Measurements from ENCODE around the gene CHST11. TPM values are rescaled to one million over a fixed set of nuclear protein-coding genes. Genes with fewer than 3 reads are reported as not detected.

The CHST11 gene
- total and polyA plus RNA-seq, 2 of the 4 experiments (the other 2 are of a cell fraction), result 1.4 to 2.7 TPM

DNA sequence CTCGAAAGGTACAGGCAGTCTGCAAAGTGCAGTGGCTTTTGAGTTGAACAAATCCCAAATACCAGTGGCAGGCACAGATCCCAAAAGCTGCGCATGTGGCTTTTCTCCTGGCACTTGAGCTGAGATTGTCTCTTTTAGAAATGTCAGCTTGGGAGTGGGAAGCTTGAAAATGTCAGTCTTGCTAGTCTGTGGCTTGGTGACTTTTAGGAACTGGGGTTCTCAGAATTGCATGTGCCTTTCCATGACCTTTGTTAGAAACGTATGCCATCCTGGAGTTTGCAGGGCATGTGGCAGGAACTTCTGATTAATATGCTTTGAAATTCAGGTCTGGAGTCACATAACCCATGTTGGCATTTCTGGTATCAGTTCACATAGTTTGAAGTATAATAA, 182.1 kb downstream of the CHST11 start:
- Histone ChIP-seq H3K23ac (ENCODE audit: low read depth, low read length) (no peak overlapping the region), H2AK5ac (ENCODE audit: low read depth, low read length) (no peak overlapping the region), H4K5ac (ENCODE audit: low read depth, low read length) (no peak overlapping the region), H3K4me3 (ENCODE audit: insufficient read depth, low read depth, low read length) (no peak overlapping the region), H2BK20ac (ENCODE audit: low read depth, low read length) (no peak overlapping the region), H2BK120ac (ENCODE audit: low read depth, low read length) (no peak overlapping the region), H3K4ac (ENCODE audit: low read depth, low read length) (no peak overlapping the region), H3K9ac (ENCODE audit: low read depth, low read length) (no peak overlapping the region), H3K79me1 (ENCODE audit: low read depth in 1 of 2, low read length in 2 of 2) (no peaks in the 10 kb centered on the region), H2BK15ac (ENCODE audit: low read depth, low read length) (no peak overlapping the region), H2AFZ (replicated peaks; ENCODE audit: low read length, poor library complexity) (no peak overlapping the region), H4K8ac (ENCODE audit: low read depth in 2 of 2, low read length in 2 of 2) (no peak overlapping the region), H3K36me3 (ENCODE audit: control insufficient read depth, insufficient read depth, low read length) (no peaks in the 10 kb centered on the region), H3K4me1 (ENCODE audit: control insufficient read depth, insufficient read depth, low read length) (no peaks in the 10 kb centered on the region), H3K9me3 (ENCODE audit: control insufficient read depth, insufficient read depth, low read length) (peaks cover 4% of the 10 kb centered on the region), H3K18ac (ENCODE audit: low read depth, low read length) (no peak overlapping the region), H3K56ac (ENCODE audit: extremely low read depth, insufficient read depth, low read length) (no peak overlapping the region), H3K27me3 (ENCODE audit: control insufficient read depth, insufficient read depth, low read length) (peaks cover 14% of the 10 kb centered on the region), H4K91ac (ENCODE audit: insufficient read depth, low read depth, low read length) (no peak overlapping the region), H2AK9ac (replicated peaks; ENCODE audit: low read depth, low read length, poor library complexity) (no peak overlapping the region), H4K20me1 (ENCODE audit: insufficient read depth, low read length) (no peaks in the 10 kb centered on the region), H3K14ac (replicated peaks; ENCODE audit: low read depth, low read length) (no peak overlapping the region), H3K27ac (ENCODE audit: insufficient read depth, low read length) (no peak overlapping the region), H3K4me2 (ENCODE audit: low read depth, low read length) (no peak overlapping the region), H3K9me1 (ENCODE audit: insufficient read depth, low read length) (no peaks in the 10 kb centered on the region), H2BK5ac (ENCODE audit: low read depth, low read length, poor library complexity, severe bottlenecking) (no peak overlapping the region)
- WGBS, 2 experiments (ENCODE audit: extremely low coverage in 2 of 2, insufficient read length in 1 of 2), result 91% methylated on average over 1 of the region's 3 CpGs; no CpG with 5 or more reads in 1 of the 2 experiments
- POLR2A ChIA-PET (ENCODE audit: unreplicated experiment), result no interaction called here
- dilution Hi-C loops (cut with HindIII; ENCODE audit: low sequenced_read_pairs, unreplicated experiment), result no loop called here
- ATAC-seq (ENCODE audit: low read depth) (no peak), DNase-seq (no peak)
- no TSS peak for BruUV-seq (replicated peaks)
- in situ Hi-C loops (cut with MboI; ENCODE audit: low sequenced_read_pairs), result no loop called here
- TF ChIP-seq CEBPB (IDR thresholded peaks at IDR 0.05; ENCODE audit: low read depth, low read length) (no peak), NFE2L2 (IDR thresholded peaks at IDR 0.05; ENCODE audit: low read depth, low read length) (no peak), FOS (IDR thresholded peaks at IDR 0.05; ENCODE audit: low read depth, low read length) (no peak), BHLHE40 (IDR thresholded peaks at IDR 0.05; ENCODE audit: low read depth, low read length) (no peak), CHD1 (IDR thresholded peaks at IDR 0.05; ENCODE audit: low read depth, low read length) (no peak), MXI1 (IDR thresholded peaks at IDR 0.05; ENCODE audit: borderline replicate concordance, low read depth, low read length) (no peak), MAFK (IDR thresholded peaks at IDR 0.05; ENCODE audit: low read depth, low read length) (no peak), RFX5 (IDR thresholded peaks at IDR 0.05; ENCODE audit: low read depth, low read length) (no peak), SMC3 (IDR thresholded peaks at IDR 0.05; ENCODE audit: low read depth, low read length) (no peak), POLR2A (IDR thresholded peaks at IDR 0.05; ENCODE audit: low read depth, low read length) (no peak), RCOR1 (IDR thresholded peaks at IDR 0.05; ENCODE audit: insufficient replicate concordance, low read length) (no peak)
- TF ChIP-seq, protein P1, sequence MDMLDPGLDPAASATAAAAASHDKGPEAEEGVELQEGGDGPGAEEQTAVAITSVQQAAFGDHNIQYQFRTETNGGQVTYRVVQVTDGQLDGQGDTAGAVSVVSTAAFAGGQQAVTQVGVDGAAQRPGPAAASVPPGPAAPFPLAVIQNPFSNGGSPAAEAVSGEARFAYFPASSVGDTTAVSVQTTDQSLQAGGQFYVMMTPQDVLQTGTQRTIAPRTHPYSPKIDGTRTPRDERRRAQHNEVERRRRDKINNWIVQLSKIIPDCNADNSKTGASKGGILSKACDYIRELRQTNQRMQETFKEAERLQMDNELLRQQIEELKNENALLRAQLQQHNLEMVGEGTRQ (IDR thresholded peaks at IDR 0.05; ENCODE audit: low read depth, low read length), result no peak
- TF ChIP-seq, protein P2, sequence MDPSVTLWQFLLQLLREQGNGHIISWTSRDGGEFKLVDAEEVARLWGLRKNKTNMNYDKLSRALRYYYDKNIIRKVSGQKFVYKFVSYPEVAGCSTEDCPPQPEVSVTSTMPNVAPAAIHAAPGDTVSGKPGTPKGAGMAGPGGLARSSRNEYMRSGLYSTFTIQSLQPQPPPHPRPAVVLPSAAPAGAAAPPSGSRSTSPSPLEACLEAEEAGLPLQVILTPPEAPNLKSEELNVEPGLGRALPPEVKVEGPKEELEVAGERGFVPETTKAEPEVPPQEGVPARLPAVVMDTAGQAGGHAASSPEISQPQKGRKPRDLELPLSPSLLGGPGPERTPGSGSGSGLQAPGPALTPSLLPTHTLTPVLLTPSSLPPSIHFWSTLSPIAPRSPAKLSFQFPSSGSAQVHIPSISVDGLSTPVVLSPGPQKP (IDR thresholded peaks at IDR 0.05; ENCODE audit: borderline replicate concordance, low read depth, low read length), result no peak
- TF ChIP-seq, protein P3, sequence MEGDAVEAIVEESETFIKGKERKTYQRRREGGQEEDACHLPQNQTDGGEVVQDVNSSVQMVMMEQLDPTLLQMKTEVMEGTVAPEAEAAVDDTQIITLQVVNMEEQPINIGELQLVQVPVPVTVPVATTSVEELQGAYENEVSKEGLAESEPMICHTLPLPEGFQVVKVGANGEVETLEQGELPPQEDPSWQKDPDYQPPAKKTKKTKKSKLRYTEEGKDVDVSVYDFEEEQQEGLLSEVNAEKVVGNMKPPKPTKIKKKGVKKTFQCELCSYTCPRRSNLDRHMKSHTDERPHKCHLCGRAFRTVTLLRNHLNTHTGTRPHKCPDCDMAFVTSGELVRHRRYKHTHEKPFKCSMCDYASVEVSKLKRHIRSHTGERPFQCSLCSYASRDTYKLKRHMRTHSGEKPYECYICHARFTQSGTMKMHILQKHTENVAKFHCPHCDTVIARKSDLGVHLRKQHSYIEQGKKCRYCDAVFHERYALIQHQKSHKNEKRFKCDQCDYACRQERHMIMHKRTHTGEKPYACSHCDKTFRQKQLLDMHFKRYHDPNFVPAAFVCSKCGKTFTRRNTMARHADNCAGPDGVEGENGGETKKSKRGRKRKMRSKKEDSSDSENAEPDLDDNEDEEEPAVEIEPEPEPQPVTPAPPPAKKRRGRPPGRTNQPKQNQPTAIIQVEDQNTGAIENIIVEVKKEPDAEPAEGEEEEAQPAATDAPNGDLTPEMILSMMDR (conservative IDR thresholded peaks at IDR 0.05; ENCODE audit: low read depth, low read length), result no peak
- intact Hi-C loops (cut with micrococcal nuclease), result no loop called here
- CTCF ChIA-PET, result no interaction called here
